Epithelial cell of proximal tubule (primary cell): ENCODE measurements around the gene SYCE1L. TPM values are rescaled to one million over a fixed set of nuclear protein-coding genes. Genes with fewer than 3 reads are reported as not detected.
A peak's percentile ranks its signal among the peaks of the same experiment; 100 is the strongest.

Experiments
- DNase-seq: peaks from one replicate; pipeline ENCODE4 v3.0.0-alpha.2; 2011; ENCODE audit warnings: low read depth
- H3K4me3 ChIP-seq: 2 replicates; pipeline ENCODE4 v1.5.1; 2011; ENCODE audit warnings: low read depth, mild to moderate bottlenecking, low read length
- CTCF ChIP-seq: conservative IDR thresholded peaks from 2 replicates; pipeline ENCODE4 v1.5.1; 2012; ENCODE audit warnings: low read depth, mild to moderate bottlenecking, low read length
- total RNA-seq: library from RNA; depleted of rRNA; stranded (reverse); fragments of >200 nt; gene quantifications from 2 replicates; pipeline ENCODE4 v1.2.3, GENCODE V29; 2015

SYCE1L gene
- total RNA-seq, 1 donor from 2014 or later = 10.7 TPM

- peak; percentile 91 for DNase-seq
- H3K4me3 ChIP-seq = peak within 1 kb of the TSS; percentile 80
- no peak for TF ChIP-seq CTCF
Observed at GRCh38 chr16:77190478-77191258, 8.5 kb upstream of the SYCE1L start, which contains the start of gene MON1B. TSS of gene MON1B (plus strand) at chr16:77191190. CDS start at chr16:77191486, 296 bp downstream.

GRCh38 chr16:77191259-77191969 is 7.8 kb upstream of the SYCE1L start:
- TF ChIP-seq CTCF = no peak
- DNase-seq = no peak

GRCh38 chr16:77193377-77193776 is 5.8 kb upstream of the SYCE1L start:
- TF ChIP-seq CTCF = no peak
- H3K4me3 ChIP-seq = no peak overlapping the region
- DNase-seq = no peak

More at GRCh38 chr16:77191259-77191969, 7.8 kb upstream of the SYCE1L start:
- H3K4me3 ChIP-seq = peak overlapping the region; percentile 80

- TF ChIP-seq CTCF = no peak
- DNase-seq = no peak
- H3K4me3 ChIP-seq = no peak overlapping the region
Observed at GRCh38 chr16:77194295-77195231, 4.6 kb upstream of the SYCE1L start.

- TF ChIP-seq CTCF = no peak
- DNase-seq = no peak
- no peak overlapping the region for H3K4me3 ChIP-seq
Observed at GRCh38 chr16:77195411-77195810, 3.8 kb upstream of the SYCE1L start.

- DNase-seq = no peak
- H3K4me3 ChIP-seq = no peak overlapping the region
- no peak for TF ChIP-seq CTCF
Observed at GRCh38 chr16:77197747-77198146, 1.5 kb upstream of the SYCE1L start.
